ENCODE measurements around the gene MUC5AC. TPM values are rescaled to one million over a fixed set of nuclear protein-coding genes. Genes with fewer than 3 reads are reported as not detected.

MUC5AC gene
- total RNA-seq, 1 donor from 2014 or later = not detected

GRCh38 chr11:1195682-1196515, 38.1 kb downstream of the MUC5AC start:
- Mint-ChIP-seq H3K4me1 (ENCODE audit: unreplicated experiment) (no peaks in the 10 kb centered on the region), H3K36me3 (ENCODE audit: unreplicated experiment) (no peaks in the 10 kb centered on the region), H3K27ac (ENCODE audit: unreplicated experiment) (no peak overlapping the region), H3K4me3 (ENCODE audit: unreplicated experiment) (no peak overlapping the region), H3K27me3 (ENCODE audit: unreplicated experiment) (no peaks in the 10 kb centered on the region), H3K9me3 (ENCODE audit: unreplicated experiment) (no peaks in the 10 kb centered on the region)
- peak; percentile 83 for DNase-seq (ENCODE audit: extremely low spot score, unreplicated experiment)
- no peak for TF ChIP-seq CTCF (IDR thresholded peaks at IDR 0.05)

GRCh38 chr11:1196516-1197391, 39.0 kb downstream of the MUC5AC start:
- Mint-ChIP-seq H3K9me3 (ENCODE audit: unreplicated experiment) (no peaks in the 10 kb centered on the region), H3K27ac (ENCODE audit: unreplicated experiment) (no peak overlapping the region), H3K27me3 (ENCODE audit: unreplicated experiment) (no peaks in the 10 kb centered on the region), H3K4me3 (ENCODE audit: unreplicated experiment) (no peak overlapping the region), H3K4me1 (ENCODE audit: unreplicated experiment) (no peaks in the 10 kb centered on the region), H3K36me3 (ENCODE audit: unreplicated experiment) (no peaks in the 10 kb centered on the region)
- DNase-seq (ENCODE audit: extremely low spot score, unreplicated experiment) = peak; percentile 83
- no peak for TF ChIP-seq CTCF (IDR thresholded peaks at IDR 0.05)

- Mint-ChIP-seq H3K27me3 (ENCODE audit: unreplicated experiment) (no peaks in the 10 kb centered on the region), H3K4me3 (ENCODE audit: unreplicated experiment) (no peak overlapping the region), H3K27ac (ENCODE audit: unreplicated experiment) (no peak overlapping the region), H3K9me3 (ENCODE audit: unreplicated experiment) (no peaks in the 10 kb centered on the region), H3K36me3 (ENCODE audit: unreplicated experiment) (no peaks in the 10 kb centered on the region), H3K4me1 (ENCODE audit: unreplicated experiment) (no peaks in the 10 kb centered on the region)
- TF ChIP-seq CTCF (IDR thresholded peaks at IDR 0.05) = no peak
- peak; percentile 83 for DNase-seq (ENCODE audit: extremely low spot score, unreplicated experiment)
These were observed 39.7 kb downstream of the MUC5AC start for GRCh38 chr11:1197431-1197885.

GRCh38 chr11:1197886-1198560, 40.3 kb downstream of the MUC5AC start:
- Mint-ChIP-seq H3K27ac (ENCODE audit: unreplicated experiment) (no peak overlapping the region), H3K36me3 (ENCODE audit: unreplicated experiment) (no peaks in the 10 kb centered on the region), H3K27me3 (ENCODE audit: unreplicated experiment) (no peaks in the 10 kb centered on the region), H3K4me1 (ENCODE audit: unreplicated experiment) (no peaks in the 10 kb centered on the region), H3K9me3 (ENCODE audit: unreplicated experiment) (no peaks in the 10 kb centered on the region), H3K4me3 (ENCODE audit: unreplicated experiment) (no peak overlapping the region)
- DNase-seq (ENCODE audit: extremely low spot score, unreplicated experiment) = no peak
- TF ChIP-seq CTCF (IDR thresholded peaks at IDR 0.05) = no peak
